ENCODE measurements around the gene ACTN4. TPM values are rescaled to one million over a fixed set of nuclear protein-coding genes. Genes with fewer than 3 reads are reported as not detected.
A peak's percentile ranks its signal among the peaks of the same experiment; 100 is the strongest.

ACTN4 gene
- total RNA-seq, 4 donors from 2014 or later: 259 to 844 (median 429) TPM

- intact Hi-C loops (cut with DNase I; ENCODE audit: low total_unique reads): loop anchor here (5.0 kb wide), 1 partner anchor 39 kb away; no protein-coding TSS in a partner anchor
- no peak overlapping the region for H3K4me3 ChIP-seq
- peaks cover 13 to 43% of the 10 kb centered on the region in 2 donors for H3K4me1 ChIP-seq
- H3K36me3 ChIP-seq: no peaks in the 10 kb centered on the region
- peak overlapping the region; percentile 98 for H3K27ac ChIP-seq
- no peaks in the 10 kb centered on the region for H3K9me3 ChIP-seq
- no peaks in the 10 kb centered on the region for H3K27me3 ChIP-seq
- no peak for TF ChIP-seq CTCF (IDR thresholded peaks at IDR 0.05)
- no peak for TF ChIP-seq POLR2A (IDR thresholded peaks at IDR 0.05)
- peak in 1 of 2 donors; percentile 73 for DNase-seq
Measured at GRCh38 chr19:38653028-38653571, 5.7 kb downstream of the ACTN4 start.

- intact Hi-C loops (cut with DNase I; ENCODE audit: low total_unique reads): loop anchor here (5.0 kb wide), 1 partner anchor 38 kb away; no protein-coding TSS in a partner anchor
- Histone ChIP-seq H3K27me3 (no peaks in the 10 kb centered on the region), H3K36me3 (no peaks in the 10 kb centered on the region), H3K27ac (peak overlapping the region; percentile 98), H3K4me3 (no peak overlapping the region), H3K9me3 (no peaks in the 10 kb centered on the region), H3K4me1 (peaks cover 16 to 49% of the 10 kb centered on the region in 2 donors)
- DNase-seq: peak in 1 of 2 donors; percentile 68
- TF ChIP-seq CTCF (IDR thresholded peaks at IDR 0.05) (no peak), POLR2A (IDR thresholded peaks at IDR 0.05) (no peak)
Measured at GRCh38 chr19:38654628-38655055, 7.2 kb downstream of the ACTN4 start.

GRCh38 chr19:38655148-38655824, 7.8 kb downstream of the ACTN4 start:
- H3K27me3 ChIP-seq: no peaks in the 10 kb centered on the region
- H3K4me1 ChIP-seq: peaks cover 16 to 53% of the 10 kb centered on the region in 2 donors
- intact Hi-C loops (cut with DNase I; ENCODE audit: low total_unique reads): no loop called here
- no peak for DNase-seq
- no peaks in the 10 kb centered on the region for H3K36me3 ChIP-seq
- H3K4me3 ChIP-seq: no peak overlapping the region
- TF ChIP-seq POLR2A (IDR thresholded peaks at IDR 0.05): no peak
- no peak for TF ChIP-seq CTCF (IDR thresholded peaks at IDR 0.05)
- H3K9me3 ChIP-seq: no peaks in the 10 kb centered on the region
- H3K27ac ChIP-seq: peak overlapping the region; percentile 98

- no peaks in the 10 kb centered on the region for H3K9me3 ChIP-seq
- no peak for TF ChIP-seq CTCF (IDR thresholded peaks at IDR 0.05)
- intact Hi-C loops (cut with DNase I; ENCODE audit: low total_unique reads): no loop called here
Measured at GRCh38 chr19:38656171-38656981, 8.9 kb downstream of the ACTN4 start.

More at GRCh38 chr19:38656171-38656981, 8.9 kb downstream of the ACTN4 start:
- peak overlapping the region; percentile 98 for H3K27ac ChIP-seq
- H3K36me3 ChIP-seq: no peaks in the 10 kb centered on the region
- no peaks in the 10 kb centered on the region for H3K27me3 ChIP-seq
- peaks cover 19 to 53% of the 10 kb centered on the region in 2 donors for H3K4me1 ChIP-seq
- no peak for DNase-seq
- no peak overlapping the region for H3K4me3 ChIP-seq
